ENCODE data around the gene FBXL13.
A peak's percentile ranks its signal among the peaks of the same experiment; 100 is the strongest.
"Not testable (repeated sequence)": the region's sequence is repeated elsewhere in the genome, so short reads cannot be mapped to it uniquely, and the experiment has no call there.

FBXL13 gene

GRCh38 chr7:103078226-103078625 is 3.6 kb upstream of the FBXL13 start:
- DNase-seq: not testable (repeated sequence)

GRCh38 chr7:103077318-103077717 is 2.7 kb upstream of the FBXL13 start:
- DNase-seq: no peak

- DNase-seq: no peak
Observed at GRCh38 chr7:103076764-103077163, 2.2 kb upstream of the FBXL13 start.

- no peak for DNase-seq
Observed at GRCh38 chr7:103075337-103075918, 832 bp upstream of the FBXL13 start.

GRCh38 chr7:103073989-103074518 is 542 bp downstream of the FBXL13 start:
- DNase-seq: no peak

- no peak for DNase-seq
Observed at GRCh38 chr7:103071000-103071399, 3.6 kb downstream of the FBXL13 start.

- no peak for DNase-seq
Observed at GRCh38 chr7:103068414-103069403, 5.9 kb downstream of the FBXL13 start.

- DNase-seq: no peak
Observed at GRCh38 chr7:103065667-103066066, 8.9 kb downstream of the FBXL13 start.

- DNase-seq: no peak
Observed at GRCh38 chr7:103063895-103064294, 10.7 kb downstream of the FBXL13 start.

- DNase-seq: no peak
Observed at GRCh38 chr7:103059471-103059870, 15.1 kb downstream of the FBXL13 start.

GRCh38 chr7:103058122-103058521 is 16.5 kb downstream of the FBXL13 start:
- no peak for DNase-seq

- not testable (repeated sequence) for DNase-seq
Observed at GRCh38 chr7:103056006-103056405, 18.6 kb downstream of the FBXL13 start.

GRCh38 chr7:103051519-103051918 is 23.1 kb downstream of the FBXL13 start:
- no peak for DNase-seq

- no peak for DNase-seq
Observed at GRCh38 chr7:103048833-103049232, 25.8 kb downstream of the FBXL13 start.

GRCh38 chr7:103041815-103042214 is 32.8 kb downstream of the FBXL13 start:
- DNase-seq: not testable (repeated sequence)

GRCh38 chr7:103037823-103038739 is 36.5 kb downstream of the FBXL13 start:
- DNase-seq: not testable (repeated sequence)

GRCh38 chr7:103037476-103037822 is 37.1 kb downstream of the FBXL13 start:
- no peak for DNase-seq

- DNase-seq: not testable (repeated sequence)
Observed at GRCh38 chr7:103034318-103034717, 40.3 kb downstream of the FBXL13 start.

GRCh38 chr7:103031781-103032180 is 42.8 kb downstream of the FBXL13 start:
- no peak for DNase-seq

- no peak for DNase-seq
Observed at GRCh38 chr7:103031024-103031423, 43.6 kb downstream of the FBXL13 start.

- peak; percentile 24 for DNase-seq
Observed at GRCh38 chr7:103025341-103025740, 49.3 kb downstream of the FBXL13 start.

GRCh38 chr7:103023578-103023977 is 51.0 kb downstream of the FBXL13 start:
- not testable (repeated sequence) for DNase-seq

GRCh38 chr7:103021490-103021889 is 53.1 kb downstream of the FBXL13 start:
- DNase-seq: not testable (repeated sequence)

Measured in SIG-M5 (cell line).